Breast epithelium (tissue), 4 donors: ENCODE results near the gene IFI44L. TPM values are rescaled to one million over a fixed set of nuclear protein-coding genes. Genes with fewer than 3 reads are reported as not detected.

Source experiments
- DNase-seq, 2 donors: peaks; one replicate each; pipeline ENCODE4 v3.0.0-alpha.2; 2019; ENCODE audit warnings: low spot score in 2 of 2
- H3K27ac ChIP-seq, 2 donors: fragments of 200-600 bp; sonication (generic) in 1 of 2; one replicate each; pipeline ENCODE4 v1.5.1; 2016 to 2019; ENCODE audit warnings: mild to moderate bottlenecking in 1 of 2
- H3K27me3 ChIP-seq, 2 donors: fragments of 200-600 bp; sonication (generic) in 1 of 2; one replicate each; pipeline versions ENCODE4 v1.5.1 to v1.6.0; 2017 to 2019; ENCODE audit warnings: control low read depth in 1 of 2, mild to moderate bottlenecking in 1 of 2
- H3K36me3 ChIP-seq: fragments of 200-600 bp; one replicate; pipeline ENCODE4 v1.5.1; 2019
- H3K4me1 ChIP-seq, 2 donors: fragments of 200-600 bp; sonication (generic); one replicate each; pipeline ENCODE4 v1.5.1; 2016 to 2019; ENCODE audit warnings: control low read depth in 1 of 2
- H3K4me3 ChIP-seq, 3 donors: fragments of 200-600 bp; sonication (generic); 1 replicate in 2 of 3; 2 replicates in 1 of 3; pipeline ENCODE4 v1.5.1; 2016 to 2019; ENCODE audit warnings: mild to moderate bottlenecking in 3 of 3, moderate library complexity in 2 of 3
- H3K9me3 ChIP-seq, 2 donors: fragments of 200-600 bp; sonication (generic) in 1 of 2; one replicate each; pipeline ENCODE4 v1.5.1; 2016 to 2019; ENCODE audit warnings: control low read depth in 1 of 2
- CTCF ChIP-seq, 3 donors: fragments of 450-650 bp; IDR thresholded peaks; one replicate each; pipeline ENCODE4 v1.5.1; 2016 to 2017; ENCODE audit warnings: antibody characterized with exemption in 3 of 3, mild to moderate bottlenecking in 3 of 3, moderate library complexity in 3 of 3
- POLR2A ChIP-seq: fragments of 450-650 bp; IDR thresholded peaks from one replicate; pipeline ENCODE4 v1.6.1; 2016; ENCODE audit warnings: antibody characterized with exemption, mild to moderate bottlenecking, moderate library complexity
- POLR2AphosphoS5 ChIP-seq, 3 donors: sonication (generic); formaldehyde crosslinking; IDR thresholded peaks; one replicate each; pipeline ENCODE4 v1.6.1; 2017; ENCODE audit warnings: antibody characterized with exemption in 3 of 3
- intact Hi-C: fragments of 100-400 bp; cut with DNase I; formaldehyde crosslinking; loops from one replicate; pipeline ENCODE4 v1.15.1; 2023; ENCODE audit warnings: low total_unique reads
- total RNA-seq, 3 donors: library from RNA; depleted of rRNA; stranded (reverse); fragments of >200 nt; gene quantifications; one replicate each; pipeline ENCODE4 v1.1.0, GENCODE V29; 2016

Gene IFI44L
- total RNA-seq, 3 donors from 2014 or later, result 4.3 to 13.4 (median 7.8) TPM

GRCh38 chr1:78591971-78592370 is 28.3 kb upstream of the IFI44L start:
- no peaks in the 10 kb centered on the region for H3K4me1 ChIP-seq

DNA sequence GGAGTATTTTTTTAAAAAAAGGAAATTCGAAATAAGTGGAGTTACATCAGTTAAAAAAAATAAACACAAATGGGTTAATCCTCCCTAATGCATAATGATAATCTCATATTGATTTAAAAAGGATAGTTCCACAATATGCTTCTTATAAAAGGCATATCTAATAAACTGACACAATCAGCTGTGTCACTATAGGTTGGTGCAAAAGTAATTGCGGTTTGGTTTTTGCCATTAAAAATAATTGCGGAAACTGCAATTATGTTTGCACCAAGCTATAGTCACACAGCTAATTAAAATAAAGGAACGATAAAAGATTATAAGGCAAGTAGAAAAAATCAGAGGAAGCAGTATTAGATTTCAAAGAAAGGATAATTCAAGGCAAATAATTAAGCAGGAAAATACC is 21.0 kb upstream of the IFI44L start:
- no peak for DNase-seq

More at GRCh38 chr1:78591971-78592370, 28.3 kb upstream of the IFI44L start:
- H3K36me3 ChIP-seq, result no peaks in the 10 kb centered on the region
- intact Hi-C loops, result no loop called here
- no peak overlapping the region for H3K27ac ChIP-seq
- no peak overlapping the region for H3K4me3 ChIP-seq
- TF ChIP-seq POLR2A (no peak), CTCF (IDR thresholded peaks at IDR 0.05) (no peak), POLR2AphosphoS5 (IDR thresholded peaks at IDR 0.05) (no peak)
- peaks cover 0 to 5% of the 10 kb centered on the region in 2 donors for H3K9me3 ChIP-seq
- DNase-seq, result no peak
- no peaks in the 10 kb centered on the region for H3K27me3 ChIP-seq

DNA sequence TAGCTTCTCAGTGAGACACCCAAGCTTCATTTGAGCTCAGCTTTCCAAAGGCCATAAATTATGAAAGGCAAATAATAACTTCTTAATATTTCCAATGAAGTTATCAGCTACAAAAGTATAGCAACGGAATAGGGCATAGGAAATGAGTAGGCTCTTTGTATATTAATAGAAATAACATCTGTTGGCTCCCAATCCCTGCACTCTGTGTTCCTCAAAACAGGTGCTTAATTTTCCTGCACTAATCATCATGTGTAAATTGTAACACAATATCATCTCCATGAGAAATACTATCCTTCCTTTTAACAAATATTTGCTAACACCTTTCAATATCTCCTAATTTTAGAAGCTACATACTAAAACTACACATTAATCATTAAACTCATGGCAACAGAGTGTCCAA is 19.2 kb upstream of the IFI44L start:
- no peak for DNase-seq
- no peaks in the 10 kb centered on the region for H3K9me3 ChIP-seq
- H3K36me3 ChIP-seq, result no peaks in the 10 kb centered on the region
- H3K4me1 ChIP-seq, result no peaks in the 10 kb centered on the region
- no peaks in the 10 kb centered on the region for H3K27me3 ChIP-seq
- no peak for TF ChIP-seq POLR2A
- no peak for TF ChIP-seq CTCF (IDR thresholded peaks at IDR 0.05)
- TF ChIP-seq POLR2AphosphoS5 (IDR thresholded peaks at IDR 0.05), result no peak
- intact Hi-C loops, result loop anchor here (10.0 kb wide), 1 partner anchor 456 kb away; no protein-coding TSS in a partner anchor
- no peak overlapping the region for H3K4me3 ChIP-seq
- H3K27ac ChIP-seq, result no peak overlapping the region

More for the DNA sequence above, 21.0 kb upstream of the IFI44L start:
- Histone ChIP-seq H3K4me3 (no peak overlapping the region), H3K27ac (no peak overlapping the region), H3K27me3 (no peaks in the 10 kb centered on the region), H3K9me3 (peaks cover 0 to 5% of the 10 kb centered on the region in 2 donors), H3K36me3 (no peaks in the 10 kb centered on the region), H3K4me1 (no peaks in the 10 kb centered on the region)
- intact Hi-C loops, result no loop called here
- TF ChIP-seq CTCF (IDR thresholded peaks at IDR 0.05) (no peak), POLR2A (no peak), POLR2AphosphoS5 (IDR thresholded peaks at IDR 0.05) (no peak)

- Histone ChIP-seq H3K9me3 (no peaks in the 10 kb centered on the region), H3K27ac (no peak overlapping the region), H3K4me3 (no peak overlapping the region), H3K4me1 (no peaks in the 10 kb centered on the region), H3K36me3 (no peaks in the 10 kb centered on the region), H3K27me3 (no peaks in the 10 kb centered on the region)
- intact Hi-C loops, result loop anchor here (10.0 kb wide), 1 partner anchor 458 kb away; no protein-coding TSS in a partner anchor
- no peak for TF ChIP-seq POLR2A
- DNase-seq, result no peak
Observed at GRCh38 chr1:78603206-78603605, 17.0 kb upstream of the IFI44L start.

GRCh38 chr1:78604643-78605042 is 15.6 kb upstream of the IFI44L start:
- intact Hi-C loops, result loop anchor here (10.0 kb wide), 1 partner anchor 460 kb away; no protein-coding TSS in a partner anchor
- H3K9me3 ChIP-seq, result no peaks in the 10 kb centered on the region
- TF ChIP-seq CTCF (IDR thresholded peaks at IDR 0.05), result no peak
- TF ChIP-seq POLR2A, result no peak
- no peak for TF ChIP-seq POLR2AphosphoS5 (IDR thresholded peaks at IDR 0.05)
- no peak overlapping the region for H3K27ac ChIP-seq
- H3K36me3 ChIP-seq, result no peaks in the 10 kb centered on the region
- no peak for DNase-seq
- no peaks in the 10 kb centered on the region for H3K4me1 ChIP-seq
- no peaks in the 10 kb centered on the region for H3K27me3 ChIP-seq
- H3K4me3 ChIP-seq, result no peak overlapping the region

- Histone ChIP-seq H3K27ac (no peak overlapping the region), H3K36me3 (no peaks in the 10 kb centered on the region), H3K9me3 (no peaks in the 10 kb centered on the region), H3K4me3 (no peak overlapping the region), H3K27me3 (no peaks in the 10 kb centered on the region), H3K4me1 (no peaks in the 10 kb centered on the region)
- TF ChIP-seq POLR2AphosphoS5 (IDR thresholded peaks at IDR 0.05), result no peak
- intact Hi-C loops, result loop anchor here (10.0 kb wide), 1 partner anchor 461 kb away; no protein-coding TSS in a partner anchor
- no peak for DNase-seq
Observed at GRCh38 chr1:78606274-78606673, 14.0 kb upstream of the IFI44L start.
